HUES64 (cell line): Measurements from ENCODE around the gene MFSD6.
"Not testable (repeated sequence)": the region's sequence is repeated elsewhere in the genome, so short reads cannot be mapped to it uniquely, and the experiment has no call there.

Experiments used
- H3K27ac ChIP-seq: 2 replicates; pipeline ENCODE4 v1.7.0; 2013; ENCODE audit warnings: low read depth, low read length, inconsistent platforms
- H3K27me3 ChIP-seq: 2 replicates; pipeline ENCODE4 v1.6.1; 2013; ENCODE audit warnings: mild to moderate bottlenecking, low read length; ENCODE audit not compliant: insufficient read depth
- H3K36me3 ChIP-seq: 2 replicates; pipeline ENCODE4 v1.6.1; 2013; ENCODE audit warnings: mild to moderate bottlenecking, low read length; ENCODE audit not compliant: insufficient read depth
- H3K4me1 ChIP-seq: 2 replicates; pipeline ENCODE4 v1.6.1; 2013; ENCODE audit warnings: mild to moderate bottlenecking, low read length, moderate library complexity; ENCODE audit not compliant: insufficient read depth
- H3K4me3 ChIP-seq: 2 replicates; pipeline ENCODE4 v1.5.1; 2013; ENCODE audit warnings: mild to moderate bottlenecking, low read length, moderate library complexity
- H3K9ac ChIP-seq: 2 replicates; pipeline ENCODE4 v1.6.1; 2013; ENCODE audit warnings: mild to moderate bottlenecking, low read depth, low read length
- H3K9me3 ChIP-seq: 2 replicates; pipeline ENCODE4 v1.6.1; 2013; ENCODE audit warnings: low read depth, low read length; ENCODE audit not compliant: insufficient read depth
- WGBS: fragments of 150-250, 120-280 bp; methylation state at CpG from one replicate; pipeline ENCODE4 v1.1.7; 2013; ENCODE audit warnings: missing lambda C conversion rate; 5-methylcytosine and 5-hydroxymethylcytosine counted together

Gene MFSD6

DNA sequence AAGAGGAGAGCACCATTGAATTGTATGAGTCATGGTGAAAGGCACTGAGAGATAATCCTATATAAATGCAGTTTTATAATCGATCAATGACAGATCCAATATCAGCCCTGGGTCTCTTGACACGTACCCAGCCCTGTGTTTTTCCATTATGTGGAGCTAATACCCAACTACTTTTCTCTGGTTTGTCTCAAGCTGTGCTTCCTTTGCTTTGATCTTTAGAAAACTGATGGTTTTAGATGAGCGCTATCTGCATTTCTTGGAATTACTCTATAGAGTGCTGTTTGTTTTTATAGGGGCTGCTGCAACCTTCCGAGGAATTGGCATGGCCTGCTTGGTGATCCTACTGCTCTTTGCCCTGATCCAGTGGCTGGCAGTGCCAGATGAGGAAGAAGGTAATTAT, 81.3 kb downstream of the MFSD6 start:
- Histone ChIP-seq H3K4me3 (no peak overlapping the region), H3K36me3 (no peaks in the 10 kb centered on the region), H3K9me3 (no peaks in the 10 kb centered on the region), H3K4me1 (peaks cover 13% of the 10 kb centered on the region; the same call in 1 of the 2 replicates), H3K27ac (no peak overlapping the region), H3K27me3 (no peaks in the 10 kb centered on the region), H3K9ac (no peak overlapping the region)
- WGBS: 74% methylated on average over 4 of the region's 4 CpGs

DNA sequence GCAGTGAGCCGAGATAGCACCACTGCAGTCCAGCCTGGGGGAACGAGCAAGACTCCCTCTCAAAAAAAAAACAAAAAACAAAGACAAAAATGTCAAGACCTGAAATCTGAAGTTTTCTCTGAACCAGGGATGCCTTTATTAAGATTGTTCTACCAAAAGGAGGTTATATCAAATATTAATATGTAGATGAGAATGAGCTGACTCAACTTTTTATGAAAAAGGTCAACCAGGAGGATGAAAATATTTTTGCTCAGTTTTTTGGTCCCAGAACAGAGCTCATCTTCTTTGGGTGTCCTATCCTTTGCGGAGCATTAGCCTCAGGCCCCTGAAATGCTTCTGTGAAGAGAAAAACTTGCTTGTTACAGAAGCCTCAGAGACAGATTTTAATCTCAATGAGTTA, 82.3 kb downstream of the MFSD6 start:
- H3K9me3 ChIP-seq: no peaks in the 10 kb centered on the region
- H3K27ac ChIP-seq: no peak overlapping the region
- peaks cover 13% of the 10 kb centered on the region; the same call in 1 of the 2 replicates for H3K4me1 ChIP-seq
- no peak overlapping the region for H3K4me3 ChIP-seq
- no peaks in the 10 kb centered on the region for H3K27me3 ChIP-seq
- no peaks in the 10 kb centered on the region for H3K36me3 ChIP-seq
- 96% methylated on average over 3 of the region's 3 CpGs for WGBS
- H3K9ac ChIP-seq: no peak overlapping the region

DNA sequence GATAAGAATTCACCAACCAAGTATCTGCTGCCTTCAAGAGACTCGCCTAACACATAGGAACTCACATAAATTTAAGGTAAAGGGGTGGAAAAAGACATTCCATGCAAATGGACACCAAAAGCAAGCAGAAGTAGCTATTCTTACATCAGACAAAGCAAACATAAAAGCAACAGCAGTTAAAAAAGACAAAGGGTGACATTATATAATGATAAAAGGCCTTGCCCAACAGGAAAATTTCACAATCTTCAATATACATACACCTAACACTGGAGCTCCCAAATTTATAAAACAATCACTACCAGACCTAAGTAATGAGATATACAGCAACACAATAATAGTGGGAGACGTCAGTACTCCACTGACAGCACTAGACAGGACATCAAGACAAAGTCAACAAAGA, 84.9 kb downstream of the MFSD6 start:
- Histone ChIP-seq H3K4me1 (peaks cover 13% of the 10 kb centered on the region; the same call in 1 of the 2 replicates), H3K36me3 (no peaks in the 10 kb centered on the region), H3K4me3 (no peak overlapping the region), H3K9me3 (no peaks in the 10 kb centered on the region), H3K9ac (no peak overlapping the region), H3K27me3 (no peaks in the 10 kb centered on the region), H3K27ac (no peak overlapping the region)
- 63% methylated on average over 2 of the region's 2 CpGs for WGBS

DNA sequence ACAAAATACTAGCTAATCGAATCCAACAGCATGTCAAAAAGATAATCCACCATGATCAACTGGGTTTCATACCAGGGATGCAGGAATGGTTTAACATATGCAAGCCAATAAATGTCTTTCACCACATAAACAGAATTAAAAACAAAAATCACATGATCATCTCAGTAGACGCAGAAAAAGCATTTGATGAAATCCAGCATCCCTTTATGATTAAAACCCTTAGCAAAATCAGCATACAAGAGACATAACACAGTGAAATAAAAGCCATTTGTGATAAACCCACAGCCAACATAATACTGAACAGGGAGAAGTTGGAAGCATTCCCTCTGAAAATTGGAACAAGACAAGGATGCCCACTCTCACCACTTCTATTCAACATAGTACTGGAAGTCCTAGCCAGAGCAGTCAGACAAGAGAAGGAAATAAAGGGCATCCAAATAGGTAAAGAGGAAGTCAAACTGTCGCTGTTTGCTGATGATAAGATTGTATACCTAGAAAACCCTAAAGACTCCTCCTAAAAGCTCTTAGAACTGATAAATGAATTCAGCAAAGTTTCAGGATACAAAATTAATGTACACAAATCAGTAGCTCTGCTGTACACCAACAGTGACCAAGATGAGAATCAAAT, 86.6 kb downstream of the MFSD6 start:
- H3K27ac ChIP-seq, H3K9ac ChIP-seq, H3K9me3 ChIP-seq, H3K4me1 ChIP-seq, H3K27me3 ChIP-seq, H3K4me3 ChIP-seq, H3K36me3 ChIP-seq: not testable (repeated sequence)
- 93% methylated on average over 2 of the region's 3 CpGs for WGBS

DNA sequence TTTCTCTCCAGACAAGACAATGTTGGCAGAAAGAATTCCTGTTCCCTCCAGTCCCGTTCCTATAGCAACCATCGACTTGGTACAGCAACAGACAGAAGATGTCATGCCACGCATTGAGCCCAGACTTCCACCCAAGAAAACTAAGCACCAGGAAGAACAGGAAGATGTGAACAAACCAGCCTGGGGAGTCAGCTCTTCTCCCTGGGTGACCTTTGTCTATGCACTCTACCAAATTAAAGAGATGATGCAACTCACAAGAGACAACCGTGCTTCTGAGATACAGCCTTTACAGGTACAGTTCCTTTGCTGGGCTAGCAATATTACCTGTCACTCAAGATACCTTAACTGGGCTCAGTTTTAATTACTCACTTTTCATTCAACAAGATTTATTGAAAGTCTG, 89.3 kb downstream of the MFSD6 start:
- Histone ChIP-seq H3K27ac (no peak overlapping the region), H3K9me3 (no peaks in the 10 kb centered on the region), H3K4me3 (no peak overlapping the region), H3K9ac (no peak overlapping the region), H3K4me1 (no peaks in the 10 kb centered on the region), H3K27me3 (no peaks in the 10 kb centered on the region), H3K36me3 (no peaks in the 10 kb centered on the region)
- 92% methylated on average over 4 of the region's 4 CpGs for WGBS

DNA sequence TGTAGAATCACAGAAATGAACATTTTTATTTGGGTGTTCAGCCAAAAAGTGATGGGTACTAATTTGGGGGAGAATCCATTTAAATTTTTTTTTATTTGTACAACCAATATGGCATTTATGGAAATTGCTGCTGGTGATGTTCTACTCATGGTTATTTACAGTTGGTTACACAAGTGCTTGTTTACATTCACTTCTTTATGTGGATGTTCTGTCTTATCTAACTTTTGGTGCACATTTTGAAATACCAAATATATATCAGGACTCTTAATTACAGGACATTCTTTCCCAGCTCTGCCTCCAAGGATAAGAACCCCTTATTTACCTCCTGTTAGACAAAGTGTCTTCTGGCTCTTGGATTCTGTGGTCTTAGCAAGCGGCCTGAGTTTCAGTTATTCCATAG, 91.1 kb downstream of the MFSD6 start:
- Histone ChIP-seq H3K9ac (no peak overlapping the region), H3K27me3 (no peaks in the 10 kb centered on the region), H3K27ac (no peak overlapping the region), H3K4me3 (no peak overlapping the region), H3K9me3 (no peaks in the 10 kb centered on the region), H3K36me3 (no peaks in the 10 kb centered on the region), H3K4me1 (no peaks in the 10 kb centered on the region)
- 88% methylated on average over 1 of the region's 1 CpG for WGBS

DNA sequence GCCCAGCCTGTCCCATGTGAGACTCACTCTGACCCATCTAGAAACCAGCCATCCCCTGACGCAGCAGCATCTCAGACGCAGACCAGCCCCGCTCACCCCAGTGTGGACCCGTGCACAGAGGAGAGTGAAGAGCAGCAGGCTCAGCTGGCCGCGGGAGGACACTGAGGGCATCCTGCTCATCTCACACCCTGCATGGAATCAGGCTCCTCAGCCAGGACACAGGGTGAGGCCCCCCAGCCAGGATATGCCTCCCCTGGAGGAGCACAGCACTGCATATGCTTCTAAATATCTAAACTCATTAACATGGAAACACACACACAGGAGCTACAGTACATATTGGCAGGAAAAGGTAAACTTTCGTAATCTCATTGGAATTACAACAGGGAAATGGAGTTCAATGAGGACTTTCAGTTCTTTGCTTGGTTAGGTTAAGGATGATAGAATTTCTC, 91.9 kb downstream of the MFSD6 start:
- 87% methylated on average over 7 of the region's 7 CpGs for WGBS

DNA sequence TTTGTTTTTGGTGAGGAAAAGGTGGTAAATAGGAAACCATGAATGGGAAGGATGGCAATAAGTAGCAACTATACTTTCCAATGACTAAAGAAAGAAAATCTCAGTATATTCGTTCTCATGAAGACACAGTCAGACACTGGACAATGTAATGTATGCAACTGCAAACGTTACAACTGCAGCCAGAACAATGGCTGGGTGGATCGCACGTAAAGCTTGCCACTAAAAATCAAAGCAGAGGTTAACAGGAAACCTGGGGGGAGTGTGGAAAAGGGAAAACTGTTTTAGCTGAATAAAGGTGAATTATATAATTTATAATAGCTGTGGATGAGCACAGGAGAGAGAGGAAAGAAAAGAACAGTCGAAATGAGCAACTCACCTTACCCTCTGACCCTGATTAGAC, 93.1 kb downstream of the MFSD6 start:
- H3K9me3 ChIP-seq: no peaks in the 10 kb centered on the region
- no peak overlapping the region for H3K4me3 ChIP-seq
- H3K27me3 ChIP-seq: no peaks in the 10 kb centered on the region
- no peaks in the 10 kb centered on the region for H3K36me3 ChIP-seq
- no peaks in the 10 kb centered on the region for H3K4me1 ChIP-seq
- no peak overlapping the region for H3K27ac ChIP-seq
- no peak overlapping the region for H3K9ac ChIP-seq
- 91% methylated on average over 4 of the region's 5 CpGs for WGBS

More for the DNA sequence above, 91.9 kb downstream of the MFSD6 start:
- Histone ChIP-seq H3K27me3 (no peaks in the 10 kb centered on the region), H3K9ac (no peak overlapping the region), H3K4me1 (no peaks in the 10 kb centered on the region), H3K9me3 (no peaks in the 10 kb centered on the region), H3K4me3 (no peak overlapping the region), H3K27ac (no peak overlapping the region), H3K36me3 (no peaks in the 10 kb centered on the region)

DNA sequence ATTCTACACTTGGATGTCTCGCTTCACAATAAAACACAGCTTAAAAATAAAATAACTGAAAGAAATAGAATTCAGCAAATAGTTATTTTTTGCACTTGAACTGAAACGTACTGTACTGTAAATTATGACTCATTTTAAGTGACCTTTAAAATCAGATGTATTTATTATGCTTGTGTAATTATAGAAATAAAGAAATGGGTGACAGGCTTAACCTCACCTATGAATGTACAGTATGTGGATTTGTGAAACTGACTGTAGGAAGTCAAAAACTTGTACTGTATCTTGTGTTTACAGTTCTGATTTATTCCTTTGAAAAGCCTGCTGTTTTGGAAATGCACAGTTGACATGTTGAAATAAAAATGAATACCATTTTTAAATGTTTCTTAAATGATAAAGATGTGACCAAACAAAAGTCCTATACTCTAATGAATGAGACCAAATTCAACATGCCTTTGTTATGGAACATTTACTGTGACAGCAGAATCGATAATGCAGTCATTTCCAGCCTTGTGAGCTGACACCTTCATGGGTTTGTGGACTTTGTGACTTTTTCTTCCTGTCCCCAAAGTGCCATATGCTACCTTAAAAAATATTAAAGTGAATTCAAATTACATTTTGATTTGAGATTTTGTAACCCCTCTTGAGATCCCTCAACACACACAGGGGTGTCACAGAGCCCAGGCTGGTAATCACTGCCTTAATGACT, 93.7 kb downstream of the MFSD6 start:
- no peaks in the 10 kb centered on the region for H3K36me3 ChIP-seq
- H3K9ac ChIP-seq: no peak overlapping the region
- H3K9me3 ChIP-seq: no peaks in the 10 kb centered on the region
- H3K4me1 ChIP-seq: no peaks in the 10 kb centered on the region
- WGBS: 90% methylated on average over 2 of the region's 3 CpGs
- H3K27ac ChIP-seq: no peak overlapping the region
- H3K27me3 ChIP-seq: no peaks in the 10 kb centered on the region
- H3K4me3 ChIP-seq: no peak overlapping the region

DNA sequence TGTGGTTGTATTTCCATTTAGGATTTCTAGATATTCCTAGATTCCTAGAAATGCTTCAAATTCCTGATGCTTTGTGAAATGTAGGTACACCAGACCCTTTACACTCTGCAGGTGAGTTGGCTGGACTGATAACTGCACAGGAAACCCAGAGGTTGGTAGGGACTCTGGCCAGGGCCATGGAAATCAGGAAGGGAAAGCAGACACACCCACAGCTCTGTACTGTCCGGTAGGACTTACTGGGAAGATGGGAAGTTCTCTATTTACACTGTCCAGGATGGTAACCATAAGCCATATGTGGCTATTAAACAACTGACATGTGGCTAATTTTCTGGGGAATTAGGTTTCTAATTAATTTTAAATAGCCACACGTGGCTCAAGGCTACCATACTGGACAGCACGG, 94.9 kb downstream of the MFSD6 start:
- H3K9me3 ChIP-seq: no peaks in the 10 kb centered on the region
- H3K4me1 ChIP-seq: no peaks in the 10 kb centered on the region
- no peak overlapping the region for H3K27ac ChIP-seq
- 89% methylated on average over 3 of the region's 3 CpGs for whole genome bisulfite sequencing
- no peaks in the 10 kb centered on the region for H3K36me3 ChIP-seq
- H3K27me3 ChIP-seq: no peaks in the 10 kb centered on the region
- no peak overlapping the region for H3K4me3 ChIP-seq
- H3K9ac ChIP-seq: no peak overlapping the region

DNA sequence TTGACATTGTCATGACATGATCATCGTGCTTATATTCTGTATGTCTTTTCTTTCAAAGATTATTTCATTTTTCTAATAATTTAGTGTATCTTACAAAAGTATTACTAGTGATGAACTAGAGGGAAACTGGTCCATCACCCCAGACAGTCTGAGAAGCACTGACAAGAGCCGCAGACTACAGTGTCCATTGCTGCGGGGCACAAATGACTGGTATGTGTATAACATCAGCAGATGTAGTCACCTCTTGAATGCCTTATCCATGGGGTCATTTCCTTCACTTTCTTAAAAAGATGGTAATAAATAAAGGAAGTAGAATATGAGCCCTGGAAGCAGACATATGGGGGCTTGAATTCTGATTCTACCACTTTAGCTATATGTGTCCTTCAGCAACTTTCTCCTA, 96.8 kb downstream of the MFSD6 start:
- WGBS: 98% methylated on average over 2 of the region's 3 CpGs
- Histone ChIP-seq H3K36me3 (0 out of 2 replicates have a peak, but pooled peaks cover 2% of the 10 kb centered on the region), H3K4me1 (no peaks in the 10 kb centered on the region), H3K9me3 (no peaks in the 10 kb centered on the region), H3K27ac (no peak overlapping the region), H3K27me3 (no peaks in the 10 kb centered on the region), H3K9ac (no peak overlapping the region), H3K4me3 (no peak overlapping the region)
